Measurements from ENCODE around the gene UBR2.

UBR2 gene

DNA sequence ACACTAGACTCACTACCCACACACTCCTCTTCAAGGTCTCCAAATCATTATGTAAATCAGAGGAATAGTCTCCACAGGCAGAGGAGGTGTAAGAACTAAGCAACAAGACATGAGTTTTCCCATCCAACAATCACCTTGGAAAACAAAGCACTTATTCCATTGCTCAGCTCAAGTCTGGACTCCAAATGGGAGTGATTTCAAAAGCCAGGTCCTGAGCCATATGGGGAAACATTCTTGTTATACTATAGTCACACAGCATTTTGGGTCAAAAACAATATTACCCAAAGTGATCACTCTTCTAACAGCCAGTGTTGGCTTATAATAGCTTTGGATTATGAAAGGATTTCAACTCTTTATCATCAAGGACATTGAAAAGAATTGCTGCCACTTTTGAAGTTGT is 162.2 kb downstream of the UBR2 start:
- no peak for TF ChIP-seq POLR2AphosphoS5 (IDR thresholded peaks at IDR 0.05; ENCODE audit: low read depth, low read length)

DNA sequence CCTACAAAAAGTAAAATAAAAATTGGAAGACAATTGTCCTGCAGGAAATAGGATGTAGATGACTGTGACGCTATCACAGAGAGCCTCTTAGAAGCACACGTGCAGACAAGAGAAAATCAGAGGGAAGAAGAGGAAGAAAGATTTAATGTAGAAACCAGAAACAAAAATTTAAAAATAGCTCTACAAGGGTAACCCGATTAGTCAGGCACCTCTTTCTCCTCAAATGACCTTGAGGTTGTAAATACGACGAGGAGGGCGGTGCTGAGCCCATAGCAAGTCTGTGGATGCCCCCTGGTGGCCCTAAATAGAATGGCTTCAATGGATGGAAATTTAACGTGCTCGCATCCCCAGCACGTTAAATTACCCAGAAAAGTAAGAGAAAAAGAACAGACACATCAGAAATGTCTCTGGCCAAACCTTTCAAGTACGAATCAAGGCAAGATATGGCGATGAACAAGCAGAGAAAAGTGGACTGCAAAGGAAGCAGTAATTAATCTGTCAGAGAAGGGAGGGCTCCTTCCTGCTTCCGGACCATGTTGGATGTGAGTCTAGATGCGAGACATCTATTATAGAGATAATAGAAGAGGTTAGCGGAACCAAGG is 162.8 kb downstream of the UBR2 start:
- no peak for TF ChIP-seq SIN3A (IDR thresholded peaks at IDR 0.05; ENCODE audit: borderline replicate concordance, insufficient read depth, low read length)
- no peak for TF ChIP-seq TAF1 (IDR thresholded peaks at IDR 0.05; ENCODE audit: borderline replicate concordance, insufficient read depth, low read length)

DNA sequence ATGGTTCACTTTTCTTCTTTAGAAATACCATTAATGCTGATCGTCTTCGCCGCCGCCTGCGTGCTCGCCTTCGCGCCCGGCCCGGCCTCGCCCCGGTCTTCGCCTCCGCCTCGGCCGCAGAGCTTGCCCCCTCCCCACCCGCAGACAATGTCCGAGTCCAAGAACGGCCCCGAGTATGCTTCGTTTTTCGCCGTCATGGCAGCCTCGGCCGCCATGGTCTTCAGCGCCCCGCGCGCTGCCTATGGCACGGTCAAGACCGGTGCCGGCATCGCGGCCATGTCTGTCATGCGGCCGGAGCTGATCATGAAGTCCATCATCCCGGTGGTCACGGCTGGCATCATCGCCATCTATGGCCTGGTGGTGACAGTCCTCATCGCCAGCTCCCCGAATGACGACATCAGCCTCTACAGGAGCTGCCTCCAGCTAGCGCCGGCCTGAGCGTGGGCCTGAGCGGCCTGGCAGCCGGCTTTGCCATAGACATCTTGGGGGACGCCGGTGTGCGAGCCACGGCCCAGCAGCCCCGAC is 163.3 kb downstream of the UBR2 start:
- TF ChIP-seq POLR2AphosphoS5 (IDR thresholded peaks at IDR 0.05; ENCODE audit: low read depth, low read length), result no peak
- TF ChIP-seq SIN3A (IDR thresholded peaks at IDR 0.05; ENCODE audit: borderline replicate concordance, insufficient read depth, low read length), result no peak
- TF ChIP-seq, protein P1, sequence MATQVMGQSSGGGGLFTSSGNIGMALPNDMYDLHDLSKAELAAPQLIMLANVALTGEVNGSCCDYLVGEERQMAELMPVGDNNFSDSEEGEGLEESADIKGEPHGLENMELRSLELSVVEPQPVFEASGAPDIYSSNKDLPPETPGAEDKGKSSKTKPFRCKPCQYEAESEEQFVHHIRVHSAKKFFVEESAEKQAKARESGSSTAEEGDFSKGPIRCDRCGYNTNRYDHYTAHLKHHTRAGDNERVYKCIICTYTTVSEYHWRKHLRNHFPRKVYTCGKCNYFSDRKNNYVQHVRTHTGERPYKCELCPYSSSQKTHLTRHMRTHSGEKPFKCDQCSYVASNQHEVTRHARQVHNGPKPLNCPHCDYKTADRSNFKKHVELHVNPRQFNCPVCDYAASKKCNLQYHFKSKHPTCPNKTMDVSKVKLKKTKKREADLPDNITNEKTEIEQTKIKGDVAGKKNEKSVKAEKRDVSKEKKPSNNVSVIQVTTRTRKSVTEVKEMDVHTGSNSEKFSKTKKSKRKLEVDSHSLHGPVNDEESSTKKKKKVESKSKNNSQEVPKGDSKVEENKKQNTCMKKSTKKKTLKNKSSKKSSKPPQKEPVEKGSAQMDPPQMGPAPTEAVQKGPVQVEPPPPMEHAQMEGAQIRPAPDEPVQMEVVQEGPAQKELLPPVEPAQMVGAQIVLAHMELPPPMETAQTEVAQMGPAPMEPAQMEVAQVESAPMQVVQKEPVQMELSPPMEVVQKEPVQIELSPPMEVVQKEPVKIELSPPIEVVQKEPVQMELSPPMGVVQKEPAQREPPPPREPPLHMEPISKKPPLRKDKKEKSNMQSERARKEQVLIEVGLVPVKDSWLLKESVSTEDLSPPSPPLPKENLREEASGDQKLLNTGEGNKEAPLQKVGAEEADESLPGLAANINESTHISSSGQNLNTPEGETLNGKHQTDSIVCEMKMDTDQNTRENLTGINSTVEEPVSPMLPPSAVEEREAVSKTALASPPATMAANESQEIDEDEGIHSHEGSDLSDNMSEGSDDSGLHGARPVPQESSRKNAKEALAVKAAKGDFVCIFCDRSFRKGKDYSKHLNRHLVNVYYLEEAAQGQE (IDR thresholded peaks at IDR 0.05; ENCODE audit: insufficient read depth in 1 of 2, low read depth in 2 of 2, low read length in 2 of 2), result no peak
- TF ChIP-seq FOXP2 (optimal IDR thresholded peaks at IDR 0.05; ENCODE audit: borderline replicate concordance, extremely low read depth, extremely low read length, insufficient read depth), result no peak
- no peak for TF ChIP-seq TAF1 (IDR thresholded peaks at IDR 0.05; ENCODE audit: borderline replicate concordance, insufficient read depth, low read length)

DNA sequence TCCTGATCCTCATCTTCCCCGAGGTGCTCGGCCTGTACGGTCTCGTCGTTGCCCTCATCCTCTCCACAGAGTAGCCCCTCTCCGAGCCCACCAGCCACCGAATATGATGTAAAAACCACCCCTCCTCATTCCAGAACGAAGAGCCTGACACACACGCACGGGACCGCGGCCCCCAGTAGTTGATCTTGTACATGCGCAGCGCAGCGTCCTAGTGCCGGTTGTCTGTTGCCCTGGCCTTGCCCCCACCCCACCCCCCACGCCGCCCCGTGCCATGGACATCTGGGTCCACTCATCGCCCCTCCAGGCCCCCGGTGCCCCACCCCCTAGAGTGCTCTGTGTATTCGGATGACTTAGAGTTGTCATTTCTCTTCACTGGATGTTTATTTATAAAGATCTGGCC is 163.8 kb downstream of the UBR2 start:
- no peak for TF ChIP-seq FOXP2 (optimal IDR thresholded peaks at IDR 0.05; ENCODE audit: borderline replicate concordance, extremely low read depth, extremely low read length, insufficient read depth)
- no peak for TF ChIP-seq SIN3A (IDR thresholded peaks at IDR 0.05; ENCODE audit: borderline replicate concordance, insufficient read depth, low read length)
- TF ChIP-seq TAF1 (IDR thresholded peaks at IDR 0.05; ENCODE audit: borderline replicate concordance, insufficient read depth, low read length), result no peak
- no peak for TF ChIP-seq POLR2AphosphoS5 (IDR thresholded peaks at IDR 0.05; ENCODE audit: low read depth, low read length)
- TF ChIP-seq, protein P1 (IDR thresholded peaks at IDR 0.05; ENCODE audit: insufficient read depth in 1 of 2, low read depth in 2 of 2, low read length in 2 of 2), result no peak

GRCh38 chr6:42729731-42730130 is 165.9 kb downstream of the UBR2 start:
- TF ChIP-seq TAF1 (IDR thresholded peaks at IDR 0.05; ENCODE audit: borderline replicate concordance, insufficient read depth, low read length), result no peak
- TF ChIP-seq, protein P1 (IDR thresholded peaks at IDR 0.05; ENCODE audit: insufficient read depth in 1 of 2, low read depth in 2 of 2, low read length in 2 of 2), result no peak
- no peak for TF ChIP-seq SIN3A (IDR thresholded peaks at IDR 0.05; ENCODE audit: borderline replicate concordance, insufficient read depth, low read length)
- no peak for TF ChIP-seq FOXP2 (optimal IDR thresholded peaks at IDR 0.05; ENCODE audit: borderline replicate concordance, extremely low read depth, extremely low read length, insufficient read depth)
- no peak for TF ChIP-seq POLR2AphosphoS5 (IDR thresholded peaks at IDR 0.05; ENCODE audit: low read depth, low read length)

GRCh38 chr6:42735976-42736375 is 172.1 kb downstream of the UBR2 start:
- TF ChIP-seq SIN3A (IDR thresholded peaks at IDR 0.05; ENCODE audit: borderline replicate concordance, insufficient read depth, low read length) (no peak), TAF1 (IDR thresholded peaks at IDR 0.05; ENCODE audit: borderline replicate concordance, insufficient read depth, low read length) (no peak), POLR2AphosphoS5 (IDR thresholded peaks at IDR 0.05; ENCODE audit: low read depth, low read length) (no peak), FOXP2 (optimal IDR thresholded peaks at IDR 0.05; ENCODE audit: borderline replicate concordance, extremely low read depth, extremely low read length, insufficient read depth) (no peak)
- TF ChIP-seq, protein P1 (IDR thresholded peaks at IDR 0.05; ENCODE audit: insufficient read depth in 1 of 2, low read depth in 2 of 2, low read length in 2 of 2), result no peak
